CD14-positive monocyte (primary cell): ENCODE data around the gene SDF4. TPM values are rescaled to one million over a fixed set of nuclear protein-coding genes. Genes with fewer than 3 reads are reported as not detected.

Experiments
- DNase-seq, 3 donors: peaks; one replicate each; pipeline ENCODE4 v3.0.0-alpha.2; 2011 to 2022
- H2AFZ ChIP-seq: 2 replicates; pipeline ENCODE4 v1.6.0; 2012; ENCODE audit warnings: mild to moderate bottlenecking, low read depth, low read length, inconsistent platforms; ENCODE audit not compliant: insufficient read depth, poor library complexity, severe bottlenecking
- H3K27ac ChIP-seq, 2 donors: 1 replicate in 1 of 2; 2 replicates in 1 of 2; pipeline ENCODE4 v1.5.1; 2012 to 2013; ENCODE audit warnings: low read length in 2 of 2, control low read depth in 1 of 2, inconsistent platforms in 1 of 2, low read depth in 1 of 2, mild to moderate bottlenecking in 1 of 2
- H3K27me3 ChIP-seq, 2 donors: one replicate each; pipeline versions ENCODE4 v1.6.0 to v1.6.1; 2011 to 2013; ENCODE audit warnings: low read length in 2 of 2; ENCODE audit not compliant: control insufficient read depth in 2 of 2, insufficient read depth in 2 of 2
- H3K36me3 ChIP-seq, 2 donors: replicated peaks in 1 of 2; 1 replicate in 1 of 2; 2 replicates in 1 of 2; pipeline versions ENCODE4 v1.5.1 to v1.6.1; 2012 to 2013; ENCODE audit warnings: low read length in 2 of 2, control low read depth in 1 of 2, inconsistent platforms in 1 of 2, mild to moderate bottlenecking in 1 of 2; ENCODE audit not compliant: insufficient read depth in 2 of 2, control insufficient read depth in 1 of 2
- H3K4me1 ChIP-seq, 2 donors: 1 replicate in 1 of 2; 2 replicates in 1 of 2; pipeline versions ENCODE4 v1.5.1 to v1.6.1; 2012 to 2013; ENCODE audit warnings: low read length in 2 of 2, control low read depth in 1 of 2, inconsistent platforms in 1 of 2, mild to moderate bottlenecking in 1 of 2, moderate library complexity in 1 of 2; ENCODE audit not compliant: insufficient read depth in 2 of 2, control insufficient read depth in 1 of 2
- H3K4me2 ChIP-seq: replicated peaks from 2 replicates; pipeline ENCODE3; 2012; ENCODE audit warnings: low read length, moderate library complexity, mild to moderate bottlenecking; ENCODE audit not compliant: poor library complexity, severe bottlenecking; ENCODE audit errors: extremely low read depth
- H3K4me3 ChIP-seq, 3 experiments: fragments of 200-600 bp in 1 of 3; sonication (generic) in 1 of 3; replicated peaks in 1 of 3; 1 replicate in 2 of 3; 2 replicates in 1 of 3; pipeline ENCODE4 v1.5.1; 2011 to 2013; ENCODE audit warnings: low read length in 3 of 3, mild to moderate bottlenecking in 3 of 3, control low read depth in 2 of 3, low read depth in 2 of 3, inconsistent platforms in 1 of 3, moderate library complexity in 1 of 3
- H3K79me2 ChIP-seq: 2 replicates; pipeline ENCODE4 v1.6.0; 2012; ENCODE audit warnings: mild to moderate bottlenecking, control low read depth, inconsistent platforms, low read length, moderate library complexity; ENCODE audit not compliant: insufficient read depth
- H3K9ac ChIP-seq: 2 replicates; pipeline ENCODE4 v1.6.0; 2017; ENCODE audit warnings: low read length, mild to moderate bottlenecking; ENCODE audit not compliant: insufficient read depth, poor library complexity, severe bottlenecking
- H3K9me3 ChIP-seq, 2 donors: replicated peaks in 1 of 2; 1 replicate in 1 of 2; 2 replicates in 1 of 2; pipeline versions ENCODE4 v1.5.1 to v1.6.1; 2012 to 2013; ENCODE audit warnings: low read length in 2 of 2, control low read depth in 1 of 2; ENCODE audit not compliant: control insufficient read depth in 1 of 2, insufficient read depth in 1 of 2
- H4K20me1 ChIP-seq: 2 replicates; pipeline ENCODE4 v1.6.0; 2012; ENCODE audit warnings: mild to moderate bottlenecking, low read length, control low read depth, moderate library complexity; ENCODE audit not compliant: insufficient read depth
- H3K27ac Mint-ChIP-seq, 7 donors: one replicate each; pipeline ENCODE4 v1.8.0; 2020; ENCODE audit warnings: mild to moderate bottlenecking in 7 of 7, mixed read lengths in 7 of 7, moderate library complexity in 6 of 7, inconsistent platforms in 2 of 7
- H3K27me3 Mint-ChIP-seq, 3 donors: one replicate each; pipeline ENCODE4 v1.8.0; 2021 to 2022; ENCODE audit warnings: low read depth in 3 of 3, mild to moderate bottlenecking in 3 of 3, mixed read lengths in 3 of 3, moderate library complexity in 3 of 3, inconsistent platforms in 1 of 3
- H3K36me3 Mint-ChIP-seq, 2 donors: one replicate each; pipeline ENCODE4 v1.8.0; 2020; ENCODE audit warnings: mixed read lengths in 2 of 2, inconsistent platforms in 1 of 2, mild to moderate bottlenecking in 1 of 2
- H3K4me1 Mint-ChIP-seq: one replicate; pipeline ENCODE4 v1.8.0; 2020; ENCODE audit warnings: mild to moderate bottlenecking, mixed read lengths
- H3K4me3 Mint-ChIP-seq, 2 donors: one replicate each; pipeline ENCODE4 v1.8.0; 2020; ENCODE audit warnings: mild to moderate bottlenecking in 2 of 2, mixed read lengths in 2 of 2, moderate library complexity in 1 of 2
- H3K9me3 Mint-ChIP-seq, 7 donors: one replicate each; pipeline ENCODE4 v1.8.0; 2020 to 2022; ENCODE audit warnings: mixed read lengths in 7 of 7, mild to moderate bottlenecking in 6 of 7, moderate library complexity in 6 of 7, inconsistent platforms in 2 of 7
- CTCF ChIP-seq: fragments of 200-600 bp; IDR thresholded peaks from one replicate; pipeline ENCODE4 v1.8.0; 2022; ENCODE audit warnings: antibody characterized with exemption, mild to moderate bottlenecking
- WGBS: methylation state at CpG from one replicate; pipeline ENCODE4 v1.1.5; 2013; ENCODE audit warnings: missing lambda C conversion rate; ENCODE audit not compliant: insufficient coverage; 5-methylcytosine and 5-hydroxymethylcytosine counted together
- intact Hi-C, 2 donors: fragments of 100-400 bp; cut with micrococcal nuclease; formaldehyde crosslinking; loops; one replicate each; pipeline versions ENCODE4 v1.15.0 to v1.15.1; 2023
- polyA plus RNA-seq, 3 donors: library from polyadenylated mRNA; depleted of rRNA in 1 of 3; unstranded in 2 of 3; stranded (reverse) in 1 of 3; fragments of 300-500 nt in 2 of 3; fragments of >200 nt in 1 of 3; fragmentation: Illumina TruSeq in 2 of 3; gene quantifications; 1 replicate in 2 of 3; 2 replicates in 1 of 3; pipeline ENCODE4 v1.2.3, GENCODE V29; 2012 to 2021

The SDF4 gene
- polyA plus RNA-seq, 3 donors = 81.7 to 98.9 (median 89.0) TPM

GRCh38 chr1:1189111-1189510 is 42.7 kb downstream of the SDF4 start:
- no peaks in the 10 kb centered on the region for H3K36me3 Mint-ChIP-seq

GRCh38 chr1:1187938-1188337 is 43.9 kb downstream of the SDF4 start:
- intact Hi-C loops = no loop called here
- no peak for TF ChIP-seq CTCF
- H3K9ac ChIP-seq = no peak overlapping the region

More at GRCh38 chr1:1189111-1189510, 42.7 kb downstream of the SDF4 start:
- Mint-ChIP-seq H3K27ac (peak overlapping the region in 4 of 7 donors; percentile 2 to 37 (median 28)), H3K4me3 (peak overlapping the region in 1 of 2 donors; percentile 31), H3K27me3 (peaks cover 2 to 3% (median 2%) of the 10 kb centered on the region in 3 donors), H3K4me1 (peaks cover 9% of the 10 kb centered on the region), H3K9me3 (peaks cover 6 to 14% (median 11%) of the 10 kb centered on the region in 7 donors)
- no CpG with 5 or more reads among the region's 5 CpGs for WGBS
- peak; percentile 41 to 75 (median 43) for DNase-seq
- Histone ChIP-seq H3K27me3 (no peaks in the 10 kb centered on the region), H2AFZ (no peak overlapping the region), H3K4me3 (no peak overlapping the region), H3K36me3 (no peaks in the 10 kb centered on the region), H4K20me1 (no peaks in the 10 kb centered on the region), H3K4me1 (peaks cover 0 to 10% of the 10 kb centered on the region in 2 donors), H3K79me2 (no peaks in the 10 kb centered on the region), H3K4me2 (no peak overlapping the region), H3K9me3 (peaks cover 0 to 12% of the 10 kb centered on the region in 2 donors), H3K9ac (no peak overlapping the region), H3K27ac (no peak overlapping the region)
- intact Hi-C loops = no loop called here
- no peak for TF ChIP-seq CTCF

More at GRCh38 chr1:1187938-1188337, 43.9 kb downstream of the SDF4 start:
- Histone ChIP-seq H3K4me3 (no peak overlapping the region), H3K79me2 (no peaks in the 10 kb centered on the region), H3K27me3 (no peaks in the 10 kb centered on the region), H3K36me3 (no peaks in the 10 kb centered on the region), H3K27ac (no peak overlapping the region), H4K20me1 (no peaks in the 10 kb centered on the region), H3K4me2 (no peak overlapping the region), H2AFZ (no peak overlapping the region), H3K9me3 (peaks cover 0 to 7% of the 10 kb centered on the region in 2 donors), H3K4me1 (peaks cover under 1 to 10% of the 10 kb centered on the region in 2 donors)
- Mint-ChIP-seq H3K4me3 (no peak overlapping the region), H3K9me3 (peaks cover 4 to 11% (median 6%) of the 10 kb centered on the region in 7 donors), H3K36me3 (no peaks in the 10 kb centered on the region), H3K27me3 (peaks cover 3 to 8% (median 3%) of the 10 kb centered on the region in 3 donors), H3K27ac (no peak overlapping the region), H3K4me1 (peaks cover 9% of the 10 kb centered on the region)
- DNase-seq = no peak
